Endothelial cell of umbilical vein (primary cell): ENCODE data around the gene ALPK1. TPM values are rescaled to one million over a fixed set of nuclear protein-coding genes. Genes with fewer than 3 reads are reported as not detected.

Source experiments
- BruUV-seq: library from RNA; stranded (reverse); fragments of 400-500 nt; replicated peaks from 2 replicates; lab custom pipeline; 2021; lab: Mats Ljungman, UMichigan
- CTCF ChIA-PET: fragments of 300-600, 350-600 bp; sonication (Branson Sonifier 250); formaldehyde crosslinking; loops from one replicate; lab custom pipeline; 2021; ENCODE audit warnings: antibody characterized with exemption, inconsistent platforms; lab: Charles Lee
- POLR2A ChIA-PET: fragments of 300-600, 350-600 bp; sonication (Branson Sonifier 250); formaldehyde crosslinking; loops from one replicate; lab custom pipeline; 2021; ENCODE audit warnings: antibody characterized with exemption, inconsistent platforms; lab: Charles Lee
- DNase-seq: peaks from one replicate; pipeline ENCODE4 v3.0.0-alpha.2; 2011; ENCODE audit warnings: low read depth, low spot score
- FAIRE-seq: peaks from 2 replicates; lab custom pipeline; 2011; peaks lifted over from hg19 to GRCh38; lab: Jason Lieb, UNC
- H2AFZ ChIP-seq: 2 replicates; pipeline ENCODE4 v1.6.0; 2012; ENCODE audit warnings: low read depth, low read length, control low read depth, inconsistent platforms
- H3K27ac ChIP-seq: 2 replicates; pipeline ENCODE4 v1.5.1; 2011; ENCODE audit warnings: low read depth, mild to moderate bottlenecking, control low read depth, low read length, moderate library complexity; ENCODE audit not compliant: insufficient read depth
- H3K27me3 ChIP-seq, 2 experiments: 2 replicates each; pipeline versions ENCODE4 v1.6.0 to v1.6.1; 2011; ENCODE audit warnings: low read length in 2 of 2, mixed read lengths in 1 of 2; ENCODE audit not compliant: control insufficient read depth in 2 of 2, insufficient read depth in 2 of 2
- H3K36me3 ChIP-seq, 2 experiments: 2 replicates in 1 of 2; 3 replicates in 1 of 2; pipeline ENCODE4 v1.5.1; 2011; ENCODE audit warnings: low read length in 2 of 2, mild to moderate bottlenecking in 1 of 2, moderate library complexity in 1 of 2; ENCODE audit not compliant: control insufficient read depth in 2 of 2, insufficient read depth in 2 of 2; ENCODE audit errors: extremely low read depth in 1 of 2
- H3K4me1 ChIP-seq: 3 replicates; pipeline ENCODE4 v1.5.1; 2011; ENCODE audit warnings: mild to moderate bottlenecking, low read length; ENCODE audit not compliant: control insufficient read depth, insufficient read depth; ENCODE audit errors: extremely low read depth
- H3K4me2 ChIP-seq: 2 replicates; pipeline ENCODE4 v1.6.1; 2011; ENCODE audit warnings: low read length, control low read depth, mixed read lengths; ENCODE audit not compliant: insufficient read depth
- H3K4me3 ChIP-seq, 3 experiments: fragments of 200-600 bp in 1 of 3; sonication (generic), shearing (Covaris generic) in 1 of 3; replicated peaks in 1 of 3; 2 replicates each; pipeline ENCODE4 v1.5.1; 2011 to 2016; ENCODE audit warnings: control low read depth in 3 of 3, low read length in 3 of 3, mild to moderate bottlenecking in 2 of 3, inconsistent platforms in 1 of 3, low read depth in 1 of 3, moderate library complexity in 1 of 3; ENCODE audit not compliant: insufficient read depth in 1 of 3
- H3K79me2 ChIP-seq: 2 replicates; pipeline ENCODE4 v1.6.0; 2012; ENCODE audit warnings: low read length, inconsistent platforms; ENCODE audit not compliant: control insufficient read depth, insufficient read depth
- H3K9ac ChIP-seq: replicated peaks from 2 replicates; pipeline ENCODE3; 2011; ENCODE audit warnings: low read length, control low read depth; ENCODE audit not compliant: insufficient read depth; ENCODE audit errors: extremely low read depth
- H3K9me1 ChIP-seq: replicated peaks from 3 replicates; pipeline ENCODE4 v1.6.0; 2011; ENCODE audit warnings: mild to moderate bottlenecking, low read length; ENCODE audit not compliant: control insufficient read depth, insufficient read depth; ENCODE audit errors: extremely low read depth
- H3K9me3 ChIP-seq: replicated peaks from 2 replicates; pipeline ENCODE4 v1.5.1; 2012; ENCODE audit warnings: low read length, inconsistent platforms; ENCODE audit not compliant: control insufficient read depth, insufficient read depth
- H4K20me1 ChIP-seq: replicated peaks from 2 replicates; pipeline ENCODE3; 2011; ENCODE audit warnings: mild to moderate bottlenecking, low read length; ENCODE audit not compliant: control insufficient read depth, insufficient read depth; ENCODE audit errors: extremely low read depth
- CTCF ChIP-seq, 2 donors: IDR thresholded peaks; 1 replicate in 1 of 2; 2 replicates in 1 of 2; pipeline ENCODE4 v1.5.1; 2011; ENCODE audit warnings: low read length in 2 of 2, mild to moderate bottlenecking in 2 of 2, moderate library complexity in 2 of 2, control low read depth in 1 of 2, inconsistent platforms in 1 of 2, low read depth in 1 of 2; ENCODE audit not compliant: insufficient read depth in 1 of 2; ENCODE audit errors: extremely low read depth in 1 of 2
- EZH2 ChIP-seq: IDR thresholded peaks from 2 replicates; pipeline ENCODE4 v1.6.1; 2012; ENCODE audit warnings: borderline replicate concordance, low read depth, mild to moderate bottlenecking, moderate library complexity, low read length, inconsistent platforms; ENCODE audit not compliant: severe bottlenecking
- FOS ChIP-seq: IDR thresholded peaks from 2 replicates; pipeline ENCODE4 v1.6.1; 2011; ENCODE audit warnings: mild to moderate bottlenecking, low read length, moderate library complexity, borderline replicate concordance; ENCODE audit not compliant: insufficient read depth
- GATA2 ChIP-seq: IDR thresholded peaks from 2 replicates; pipeline ENCODE4 v1.7.0; 2011; ENCODE audit warnings: low read depth, mild to moderate bottlenecking, moderate library complexity, mixed read lengths, low read length; ENCODE audit not compliant: insufficient read length, insufficient read depth
- JUN ChIP-seq: IDR thresholded peaks from 2 replicates; pipeline ENCODE4 v1.6.1; 2011; ENCODE audit warnings: borderline replicate concordance, low read depth; ENCODE audit not compliant: insufficient read length, insufficient read depth
- MAX ChIP-seq: IDR thresholded peaks from 2 replicates; pipeline ENCODE4 v1.6.1; 2011; ENCODE audit not compliant: insufficient read depth, insufficient read length
- MYC ChIP-seq: IDR thresholded peaks from one replicate; pipeline ENCODE4 v1.6.1; 2011; ENCODE audit warnings: mild to moderate bottlenecking, low read depth, low read length
- POLR2A ChIP-seq: IDR thresholded peaks from 2 replicates; pipeline ENCODE4 v1.6.1; 2012; ENCODE audit warnings: low read depth, mild to moderate bottlenecking, control low read depth, low read length
- POLR2AphosphoS5 ChIP-seq: IDR thresholded peaks from 2 replicates; pipeline ENCODE4 v1.6.1; 2012; ENCODE audit warnings: low read depth, mild to moderate bottlenecking, control low read depth, low read length, moderate library complexity; ENCODE audit not compliant: insufficient read depth
- dilution Hi-C: fragments of 300-500 bp; cut with MboI; formaldehyde crosslinking; loops from one replicate; pipeline ENCODE4 v1.15.0; 2019; ENCODE audit warnings: low sequenced_read_pairs; ENCODE audit not compliant: extremely low pct_ligation_motif_present
- intact Hi-C: fragments of 100-400 bp; cut with micrococcal nuclease; formaldehyde crosslinking; loops from one replicate; pipeline ENCODE4 v1.10.0; 2022
- polyA plus RNA-seq, 4 experiments: library from polyadenylated mRNA; depleted of rRNA in 3 of 4; stranded (reverse) in 3 of 4; unstranded in 1 of 4; fragments of >200 nt; gene quantifications; 2 replicates each; pipeline versions ENCODE4 v1.2.1 to v1.2.3, GENCODE V29; 2011 to 2012; ENCODE audit warnings: missing spikeins in 1 of 4
- total RNA-seq: library from RNA; stranded (reverse); gene quantifications from 2 replicates; pipeline ENCODE4 v1.2.3, GENCODE V29; 2021

The ALPK1 gene
- total and polyA plus RNA-seq, 2 donors (not counting 3 experiments of a cell fraction or from before 2014, with no cell fraction given): 1.4 to 5.5 TPM

- dilution Hi-C loops (no loop called here), intact Hi-C loops (loop anchor here (5.0 kb wide), 1 partner anchor 612 kb away; no protein-coding TSS in a partner anchor)
- Histone ChIP-seq H3K9me3 (no peaks in the 10 kb centered on the region), H3K36me3 (no peaks in the 10 kb centered on the region), H3K4me1 (peaks cover 4% of the 10 kb centered on the region), H3K27ac (no peak overlapping the region), H4K20me1 (no peaks in the 10 kb centered on the region), H3K9me1 (no peaks in the 10 kb centered on the region), H3K27me3 (no peaks in the 10 kb centered on the region), H3K4me2 (no peak overlapping the region), H3K4me3 (no peak overlapping the region), H3K79me2 (no peaks in the 10 kb centered on the region), H3K9ac (no peak overlapping the region), H2AFZ (no peak overlapping the region)
- no peak for FAIRE-seq
- ChIA-PET POLR2A (no interaction called here), CTCF (interaction anchor here (1.0 kb wide), 1 partner anchor 279 kb away, joined by 3 read pairs; no protein-coding TSS in a partner anchor)
- TF ChIP-seq FOS (no peak), POLR2A (no peak), POLR2AphosphoS5 (no peak), CTCF (IDR thresholded peaks at IDR 0.05; ENCODE audit: extremely low read depth in 1 of 2, insufficient read depth in 1 of 2, low read depth in 1 of 2, low read length in 2 of 2) (no peak), JUN (no peak), GATA2 (no peak), MAX (no peak), EZH2 (no peak), MYC (no peak)
- no peak for DNase-seq
- BruUV-seq: no TSS peak
Measured at GRCh38 chr4:112325530-112325929, 28.4 kb downstream of the ALPK1 start.
